GM18907 (cell line): ENCODE results near the gene FAM169A.
"Not testable (repeated sequence)": the region's sequence is repeated elsewhere in the genome, so short reads cannot be mapped to it uniquely, and the experiment has no call there.

Experiments
- ATAC-seq: cut with Tn5 transposase; IDR thresholded peaks from one replicate; pipeline ENCODE4 v1.9.1; 2021; ENCODE audit warnings: mild to moderate bottlenecking, moderate library complexity; ENCODE audit not compliant: unreplicated experiment

The FAM169A gene

DNA sequence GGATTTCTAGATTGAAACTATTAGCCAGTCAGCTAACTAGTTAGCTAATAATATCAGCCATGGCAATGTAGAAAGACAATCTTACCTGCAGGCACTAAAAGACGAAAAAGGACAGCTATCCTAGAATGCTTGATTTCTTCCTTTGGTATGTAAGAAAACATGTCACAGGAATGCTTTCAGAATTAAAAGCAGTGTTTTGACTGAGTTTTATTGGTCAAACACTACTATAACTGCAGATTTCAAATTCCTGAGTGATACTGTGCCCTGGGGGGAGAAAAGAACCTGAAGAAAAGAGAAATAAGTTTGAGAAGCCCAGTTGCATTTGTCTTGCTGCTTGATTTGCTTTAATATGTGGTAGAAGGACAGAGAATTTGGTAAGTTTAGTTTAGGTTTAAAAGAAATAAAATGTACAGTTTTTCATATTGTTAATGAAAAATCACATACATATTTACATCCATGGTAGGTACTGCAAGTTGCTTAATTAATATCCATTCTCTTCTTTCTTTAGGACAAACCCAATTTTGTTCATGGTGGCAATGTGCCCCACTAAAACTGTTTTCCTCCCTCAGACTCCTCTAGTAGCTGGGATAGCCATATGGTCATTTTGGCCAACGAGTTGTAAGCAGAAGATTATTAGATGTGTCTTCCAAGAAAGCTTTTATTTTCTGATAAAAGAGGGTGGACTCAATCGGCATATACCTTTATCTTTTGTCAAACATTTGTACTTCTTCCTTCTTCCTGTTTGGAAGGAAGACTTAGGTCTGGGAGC is 4.3 kb upstream of the FAM169A start:
- ATAC-seq, result no peak

DNA sequence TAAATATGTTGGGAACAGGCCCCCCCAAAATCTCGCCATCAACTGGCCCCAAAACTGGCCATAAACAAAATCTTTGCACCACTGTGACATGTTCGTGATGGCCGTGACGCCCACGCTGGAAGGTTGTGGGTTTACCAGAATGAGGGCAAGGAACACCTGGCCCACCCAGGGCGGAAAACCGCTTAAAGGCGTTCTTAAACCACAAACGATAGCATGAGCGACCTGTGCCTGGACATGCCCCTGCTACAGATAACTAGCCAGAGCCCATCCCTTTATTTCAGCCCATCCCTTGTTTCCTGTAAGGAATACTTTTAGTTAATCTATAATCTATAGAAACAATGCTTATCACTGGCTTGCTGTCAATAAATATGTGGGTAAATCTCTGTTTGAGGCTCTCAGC is 3.2 kb upstream of the FAM169A start:
- not testable (repeated sequence) for ATAC-seq

DNA sequence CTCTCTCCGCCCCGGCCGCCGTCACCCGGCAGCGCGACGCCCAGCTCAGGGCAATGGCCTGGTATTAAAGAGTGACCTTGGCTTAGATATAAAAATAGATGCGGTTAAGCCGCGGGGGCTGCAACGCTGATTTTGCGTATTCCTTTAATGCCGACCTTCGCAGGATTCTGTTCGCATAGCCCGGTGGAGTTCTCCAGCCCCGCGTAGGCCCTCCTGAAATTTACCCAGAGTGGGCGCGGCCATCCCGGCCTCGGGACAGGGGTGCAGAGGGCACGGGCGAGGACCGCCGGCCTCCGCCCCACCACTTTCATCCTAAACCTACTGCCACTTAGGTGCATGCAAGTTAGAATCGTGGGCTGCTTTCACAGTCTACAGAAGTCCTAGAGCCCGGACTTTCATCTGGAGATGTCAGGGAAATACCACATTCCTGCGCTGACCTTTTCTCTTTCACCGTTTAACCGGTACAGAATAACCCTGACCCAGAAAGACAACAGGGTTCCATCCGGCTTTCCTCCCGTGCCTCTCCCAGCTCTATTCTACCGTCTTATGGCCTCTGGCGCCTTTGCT is 492 bp upstream of the FAM169A start:
- ATAC-seq, result peak; percentile 25

DNA sequence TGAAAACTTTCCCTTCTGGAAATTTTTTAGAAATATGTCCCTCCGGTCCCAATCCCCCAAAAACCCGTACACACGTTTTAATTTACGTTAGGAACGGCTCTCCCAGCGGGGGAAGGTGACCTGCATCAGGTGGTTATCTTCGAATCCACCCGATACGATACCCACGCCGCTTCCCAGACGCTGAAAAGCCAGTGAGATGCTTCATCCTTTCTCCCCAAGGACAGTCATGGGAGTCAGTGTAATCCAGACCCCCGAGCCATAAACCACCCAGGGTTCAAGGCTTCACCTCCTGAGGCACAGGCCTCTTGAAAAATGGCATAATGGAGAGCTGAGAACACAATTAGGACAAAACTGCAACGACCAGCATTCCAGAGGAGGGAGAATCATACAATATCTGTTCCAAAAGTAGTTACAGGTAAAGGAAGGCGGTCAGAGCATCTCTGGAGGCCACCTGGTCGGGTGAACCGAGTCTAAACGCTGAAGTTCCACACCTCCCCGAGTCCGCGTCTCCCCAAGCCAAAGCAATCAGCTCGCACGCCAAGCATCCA is 857 bp downstream of the FAM169A start:
- no peak for ATAC-seq

DNA sequence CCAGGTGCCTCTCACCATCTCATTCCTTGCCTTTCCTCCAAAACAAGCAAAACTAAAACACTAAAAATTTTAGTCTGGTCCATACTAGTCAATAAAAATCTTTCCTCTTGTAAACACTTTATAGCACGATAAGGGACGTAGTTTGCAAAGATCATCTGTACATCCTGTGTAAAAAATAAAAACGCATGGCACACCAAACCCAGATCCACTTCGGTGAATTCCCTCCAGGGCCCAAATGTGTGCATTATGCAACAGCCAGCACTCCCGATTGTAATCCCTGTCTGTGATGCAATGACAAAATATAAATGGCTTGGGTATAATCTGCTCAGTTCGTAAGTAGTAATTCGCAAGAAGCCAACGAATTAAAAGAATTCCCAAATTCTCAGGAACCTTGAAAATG is 1.4 kb downstream of the FAM169A start:
- no peak for ATAC-seq

DNA sequence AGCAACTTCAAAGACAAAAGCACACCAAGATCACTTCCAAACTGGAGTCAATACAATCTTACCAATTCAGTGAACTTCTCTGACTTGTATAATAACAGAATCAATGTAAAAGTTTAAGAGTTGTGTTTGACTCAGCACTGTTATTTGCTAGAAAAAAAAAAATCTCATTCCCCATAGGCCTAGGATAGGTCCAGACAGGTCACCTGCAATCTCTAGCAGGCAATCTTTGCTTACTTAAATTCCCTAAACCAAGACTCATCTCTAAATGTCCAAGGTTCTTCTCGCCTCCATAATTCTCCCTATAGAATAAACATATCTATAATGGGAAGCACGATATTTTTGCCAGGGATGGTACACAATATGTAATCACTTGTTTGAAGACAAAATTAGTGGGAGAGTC is 2.5 kb downstream of the FAM169A start:
- ATAC-seq, result no peak

DNA sequence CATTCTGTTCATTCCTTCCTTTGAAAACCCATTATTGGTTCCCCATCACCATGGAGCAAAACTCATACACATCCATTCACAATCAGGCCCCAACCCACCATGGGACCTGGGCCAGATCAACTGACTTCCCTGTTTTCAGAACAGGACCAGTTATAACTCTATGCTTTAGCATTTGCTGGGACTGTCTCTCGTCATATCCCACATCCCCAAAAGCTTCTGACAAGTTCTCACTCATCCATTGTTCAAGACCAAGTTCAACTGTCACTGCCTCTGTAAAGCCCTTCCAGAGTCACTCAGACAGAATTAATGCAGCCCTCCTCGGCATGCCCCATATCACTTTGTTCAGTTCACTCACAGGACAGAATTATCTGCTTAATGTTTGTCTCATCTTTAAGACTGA is 4.0 kb downstream of the FAM169A start:
- no peak for ATAC-seq

DNA sequence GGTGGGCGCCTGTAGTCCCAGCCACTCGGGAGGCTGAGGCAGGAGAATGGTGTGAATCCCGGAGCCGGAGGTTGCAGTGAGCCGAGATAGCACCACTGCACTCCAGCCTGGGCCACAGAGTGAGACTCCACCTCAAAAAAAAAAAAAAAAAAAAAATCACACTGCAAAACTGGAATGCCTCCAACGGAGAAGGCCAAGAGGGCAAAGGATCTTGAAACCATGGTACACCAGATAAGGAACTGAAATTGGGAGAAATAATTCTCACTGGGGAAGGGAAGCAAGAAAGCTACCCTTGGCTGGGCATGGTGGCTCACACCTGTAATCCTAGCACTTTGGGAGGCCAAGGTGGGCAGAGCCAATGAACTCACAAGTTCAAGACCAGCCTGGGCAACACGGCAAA is 9.2 kb downstream of the FAM169A start:
- not testable (repeated sequence) for ATAC-seq

DNA sequence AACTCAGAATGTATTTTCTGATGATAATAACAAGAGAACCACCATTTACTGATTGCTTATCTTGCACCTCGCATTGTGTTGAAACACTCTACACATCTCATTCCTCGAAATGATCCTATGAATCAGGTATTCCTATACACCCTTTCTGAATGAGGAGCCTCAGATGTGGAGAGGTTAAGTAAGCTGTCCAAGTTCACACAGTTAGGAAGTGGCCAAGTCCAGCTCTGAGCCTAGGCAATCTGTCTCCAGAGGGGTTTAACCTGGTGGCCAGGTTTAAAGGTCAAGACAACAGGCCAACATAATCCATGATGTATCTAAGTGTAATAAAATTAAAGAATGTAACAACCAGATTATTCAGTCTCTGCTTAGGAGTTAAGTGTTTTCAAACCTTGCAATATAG is 12.9 kb downstream of the FAM169A start:
- ATAC-seq, result no peak

DNA sequence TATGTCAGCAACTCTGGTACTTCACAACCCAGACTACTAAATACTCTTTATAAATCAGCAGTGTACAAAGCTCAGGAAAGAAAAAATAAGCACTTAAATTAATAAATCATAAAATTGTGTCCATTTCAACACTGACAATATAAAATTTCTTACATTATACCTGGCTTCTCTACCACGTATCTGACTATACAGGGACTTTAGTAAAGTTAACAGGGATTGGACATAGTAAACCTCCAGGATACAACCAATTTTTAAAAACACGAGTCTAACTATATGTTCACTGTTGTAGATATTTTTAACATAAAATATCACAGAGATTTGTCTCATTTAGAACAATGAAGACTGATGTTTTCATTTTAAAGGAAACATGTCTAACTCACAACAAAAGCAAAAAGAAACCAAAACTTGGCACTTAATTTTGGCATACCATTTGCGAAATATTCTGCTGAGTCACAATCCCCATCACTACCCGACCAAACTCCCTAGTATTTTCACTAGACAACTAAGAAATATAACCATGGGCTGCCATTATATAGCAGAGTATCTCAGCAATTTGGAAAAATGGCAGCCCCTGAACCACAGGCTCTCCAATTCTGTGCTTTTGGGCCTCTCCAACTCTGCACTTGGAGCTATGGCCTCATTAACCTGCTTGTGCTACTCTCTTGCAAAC is 14.4 kb downstream of the FAM169A start:
- no peak for ATAC-seq

DNA sequence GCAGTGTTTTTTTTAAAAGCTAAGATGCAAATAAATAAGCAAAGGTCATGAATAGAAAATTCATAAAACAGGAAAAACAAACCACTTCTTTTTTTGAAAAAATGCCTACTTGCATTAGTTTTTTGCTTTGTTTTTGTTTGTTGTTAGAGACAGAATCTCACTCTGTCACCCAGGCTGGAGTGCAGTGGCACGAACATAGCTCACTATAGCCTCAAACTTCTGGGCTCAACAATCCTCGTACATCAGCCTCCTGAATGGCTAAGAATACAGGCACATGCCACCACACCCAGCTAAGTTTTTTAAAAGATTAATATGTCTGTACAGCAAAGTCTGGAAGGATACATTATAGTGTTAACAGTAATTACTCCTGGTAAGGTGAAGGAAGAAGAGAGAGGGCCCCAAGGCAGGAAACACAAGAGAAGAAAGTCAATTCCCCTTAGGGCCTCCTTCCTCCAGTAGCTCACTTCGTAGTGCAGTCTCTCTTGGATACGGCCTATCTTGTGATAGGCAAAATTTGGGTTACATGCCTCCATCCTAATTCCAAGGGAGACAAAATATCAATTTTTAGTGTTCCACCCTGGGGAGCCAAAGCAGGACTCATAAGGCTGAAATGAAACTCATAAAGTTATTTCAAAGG is 15.3 kb downstream of the FAM169A start:
- no peak for ATAC-seq

DNA sequence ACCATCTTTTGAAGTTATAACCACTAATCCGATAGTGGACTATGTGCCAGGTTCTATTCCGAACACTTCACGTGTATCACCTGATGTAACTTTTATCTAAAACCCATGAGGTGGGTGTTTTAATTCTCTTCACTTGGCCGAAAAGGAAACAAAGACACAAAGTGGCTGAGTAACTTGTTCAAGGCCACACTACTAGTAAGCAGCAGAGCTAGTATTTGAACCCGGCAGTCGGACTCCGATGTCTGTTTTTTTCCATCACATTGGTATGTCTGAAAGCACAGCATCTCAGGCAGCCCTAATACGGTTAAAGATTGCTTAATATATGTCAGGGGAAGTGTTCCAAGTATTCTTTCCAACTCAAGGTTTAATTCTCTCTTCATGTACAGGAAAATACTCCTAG is 16.2 kb downstream of the FAM169A start:
- ATAC-seq, result no peak

DNA sequence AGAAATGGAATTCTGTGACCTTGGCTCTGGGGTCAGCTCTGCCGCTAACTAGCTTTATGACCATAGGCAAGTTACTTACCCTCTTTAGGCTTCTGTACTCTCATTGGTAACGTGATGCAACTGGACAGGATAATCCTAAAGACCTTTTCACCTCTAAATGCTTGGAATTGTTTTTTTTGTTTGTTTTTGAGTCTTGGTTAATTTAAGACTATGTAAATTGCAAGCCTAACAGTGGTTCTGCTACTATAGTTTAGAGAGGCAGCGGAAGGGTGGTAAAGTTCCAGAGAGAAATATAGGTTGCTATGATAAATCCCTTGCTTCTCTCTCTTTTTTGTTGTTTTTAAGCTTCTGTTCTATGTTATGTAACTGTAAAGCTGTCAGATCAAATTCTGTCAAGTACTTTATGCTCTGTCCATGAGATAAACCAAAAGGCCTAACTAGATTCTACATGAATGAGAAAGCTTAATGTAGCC is 17.6 kb downstream of the FAM169A start:
- ATAC-seq, result no peak

DNA sequence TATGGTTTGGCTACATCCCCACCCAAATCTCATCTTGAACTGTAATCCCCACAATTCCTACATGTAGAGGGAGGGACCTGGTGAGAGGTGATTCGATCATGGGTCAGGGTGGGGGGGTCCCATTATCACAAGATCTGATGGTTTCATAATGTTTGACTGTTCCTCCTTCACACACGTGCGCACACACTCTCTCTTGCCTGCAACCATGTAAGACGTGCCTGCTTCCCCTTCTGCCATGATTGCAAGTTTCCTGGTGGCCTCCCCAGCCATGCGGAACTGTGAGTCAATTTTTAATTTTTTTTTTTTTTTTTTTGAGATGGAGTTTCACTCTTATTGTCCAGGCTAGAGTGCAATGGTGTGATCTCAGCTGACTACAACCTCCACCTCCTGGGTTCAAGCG is 27.0 kb downstream of the FAM169A start:
- ATAC-seq, result no peak

DNA sequence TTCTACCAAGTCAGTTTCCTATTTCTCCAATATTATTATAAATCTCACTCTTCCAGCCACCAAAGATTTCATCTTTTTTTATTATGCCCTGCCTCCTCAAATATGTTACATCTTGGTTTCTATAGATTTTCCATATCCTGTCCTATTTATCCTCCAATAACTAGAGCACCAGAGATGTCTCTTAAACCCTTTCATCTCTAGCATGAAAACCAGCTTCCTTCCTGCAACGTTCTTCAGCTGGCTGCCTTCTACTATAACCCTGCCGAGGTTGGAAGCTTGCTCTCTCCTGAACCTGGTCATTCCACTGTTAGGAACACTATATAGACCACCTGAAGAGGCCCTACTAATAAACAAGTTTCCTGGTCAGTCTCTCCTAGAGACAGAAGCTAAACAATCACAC is 27.9 kb downstream of the FAM169A start:
- ATAC-seq, result no peak

DNA sequence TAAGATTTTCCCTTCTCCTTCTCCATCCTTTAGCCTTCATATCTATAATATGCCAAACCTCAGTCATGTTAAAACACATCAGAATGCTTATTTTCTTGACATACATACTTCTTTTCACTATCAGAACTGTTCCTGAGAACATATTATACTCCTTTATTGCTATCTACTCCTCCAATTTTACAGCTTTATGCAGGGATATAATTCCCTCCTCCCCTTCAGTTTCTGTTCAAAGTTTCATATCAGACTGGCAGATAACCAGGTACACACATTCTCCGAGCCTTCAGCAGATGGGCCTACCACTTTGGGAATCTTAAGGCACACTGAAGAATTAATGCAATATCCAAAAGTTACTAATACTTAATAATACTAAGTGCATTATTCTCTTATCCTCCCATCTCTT is 29.1 kb downstream of the FAM169A start:
- ATAC-seq, result no peak

DNA sequence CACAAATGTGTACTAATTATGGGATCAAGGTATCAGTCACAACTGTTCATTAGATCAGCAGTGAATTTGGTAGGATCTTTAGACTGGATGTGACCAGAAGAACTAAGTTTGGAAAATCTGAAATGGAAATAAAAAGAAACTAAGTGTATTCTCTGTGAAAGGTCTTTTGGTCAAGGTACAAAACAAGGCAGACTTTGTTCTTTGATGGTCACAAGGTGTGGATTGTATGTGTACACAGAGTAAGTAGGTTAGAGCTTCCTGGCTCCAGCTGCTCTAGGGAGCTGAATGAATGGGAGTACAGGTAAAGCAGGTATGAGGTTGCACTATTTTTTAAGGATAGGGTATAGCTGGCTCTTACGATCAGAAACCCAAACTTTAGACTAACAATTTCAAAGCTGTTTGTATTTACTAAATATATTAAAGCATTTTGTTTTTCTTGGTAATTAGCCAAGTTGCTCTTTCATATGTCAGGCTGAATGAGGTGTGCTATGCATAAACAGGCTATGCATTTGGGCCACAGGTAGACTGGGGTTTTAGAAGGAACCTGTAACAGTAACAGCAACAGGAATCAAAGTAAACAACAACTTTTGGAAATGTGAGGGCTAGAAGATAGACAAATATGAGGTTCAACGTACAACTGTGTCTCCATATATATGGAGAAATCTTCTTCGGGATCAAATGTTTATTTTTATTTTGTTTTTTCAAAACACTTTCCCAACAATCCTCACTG is 32.5 kb downstream of the FAM169A start:
- no peak for ATAC-seq

DNA sequence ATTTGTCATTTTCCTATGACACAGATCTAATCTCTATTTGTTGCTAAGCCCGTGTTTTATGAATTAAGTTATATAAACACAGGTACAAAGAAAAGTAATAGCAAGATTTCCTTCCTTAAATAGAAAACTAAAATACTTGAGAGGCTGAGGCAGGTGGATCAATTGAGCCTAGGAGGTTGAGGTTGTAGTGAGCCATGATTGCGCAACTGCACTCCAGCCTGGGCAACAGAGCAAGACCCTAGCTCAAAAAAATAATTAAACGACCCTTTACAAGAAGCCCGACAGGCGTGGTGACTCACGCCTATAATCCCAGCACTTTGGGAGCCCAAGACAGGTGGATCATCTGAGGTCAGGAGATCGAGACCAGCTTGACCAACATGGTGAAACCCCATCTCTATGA is 36.8 kb downstream of the FAM169A start:
- no peak for ATAC-seq

DNA sequence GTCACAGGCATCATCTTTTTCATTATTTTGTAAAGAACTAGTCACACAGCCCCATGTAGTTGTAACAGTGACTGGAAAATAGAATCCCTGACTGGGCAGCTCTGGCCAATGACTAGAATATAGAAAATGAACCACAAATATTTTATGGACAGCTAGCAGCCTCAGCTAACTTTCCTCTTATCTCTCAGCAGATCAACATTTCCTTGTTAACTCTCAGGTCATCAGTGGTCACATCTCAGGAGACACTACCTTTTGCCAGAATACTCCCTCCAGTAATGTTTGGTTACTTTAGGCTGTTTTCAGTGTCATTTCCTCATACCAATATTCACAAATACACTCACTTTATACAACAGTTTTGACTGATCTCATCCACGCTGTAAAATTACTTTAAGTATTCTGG is 43.9 kb downstream of the FAM169A start:
- ATAC-seq, result no peak

DNA sequence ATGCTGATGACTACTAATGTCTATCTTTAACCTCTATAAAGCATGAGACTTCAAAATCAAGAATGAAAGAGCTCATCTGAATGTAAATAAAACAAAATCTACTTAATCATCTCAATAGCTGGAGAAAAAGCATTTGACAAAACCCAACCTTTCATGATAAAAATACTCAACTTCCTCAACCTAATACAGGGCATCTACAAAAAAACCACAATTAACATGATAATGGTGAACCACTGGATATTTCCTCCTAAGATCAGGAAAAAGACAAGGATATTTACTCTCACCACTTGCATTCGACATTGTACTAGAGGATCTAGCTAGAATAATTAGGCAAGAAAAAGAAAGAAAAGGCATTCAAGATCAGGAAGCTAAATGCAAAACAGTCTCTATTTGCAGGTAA is 49.3 kb downstream of the FAM169A start:
- ATAC-seq, result no peak

DNA sequence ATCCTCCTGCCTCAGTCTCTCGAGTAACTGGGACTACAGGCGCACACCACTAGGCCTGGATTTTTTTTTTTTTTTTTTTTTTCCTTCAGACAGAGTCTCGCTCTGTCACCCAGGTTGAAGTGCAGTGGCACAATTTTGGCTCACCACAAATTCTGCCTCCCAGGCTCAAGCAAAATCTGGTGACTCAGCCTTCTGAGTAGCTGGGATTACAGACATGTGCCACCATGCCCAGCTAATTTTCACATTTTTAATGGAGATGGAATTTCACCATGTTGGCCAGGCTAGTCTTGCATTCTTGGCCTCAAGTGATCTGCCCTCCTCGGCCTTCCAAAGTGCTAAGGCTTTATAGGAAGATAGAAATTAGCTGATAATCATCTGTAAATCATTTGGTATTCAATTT is 55.3 kb downstream of the FAM169A start:
- no peak for ATAC-seq
